Upper lobe of left lung (tissue), 4 donors: ENCODE results near the gene RRP1.

Source experiments
- POLR2A ChIP-seq, 4 donors: fragments of 450-650 bp; IDR thresholded peaks; one replicate each; pipeline ENCODE4 v1.5.1; 2016 to 2017; ENCODE audit warnings: antibody characterized with exemption in 4 of 4, mild to moderate bottlenecking in 2 of 4
- TF ChIP-seq, protein P1 (sequence below), 6 experiments: fragments of 450-650 bp in 4 of 6; fragments of 200-600 bp in 2 of 6; sonication (generic) in 2 of 6; IDR thresholded peaks; one replicate each; pipeline ENCODE4 v1.5.1; 2016 to 2019; ENCODE audit warnings: antibody characterized with exemption in 6 of 6

DNA sequence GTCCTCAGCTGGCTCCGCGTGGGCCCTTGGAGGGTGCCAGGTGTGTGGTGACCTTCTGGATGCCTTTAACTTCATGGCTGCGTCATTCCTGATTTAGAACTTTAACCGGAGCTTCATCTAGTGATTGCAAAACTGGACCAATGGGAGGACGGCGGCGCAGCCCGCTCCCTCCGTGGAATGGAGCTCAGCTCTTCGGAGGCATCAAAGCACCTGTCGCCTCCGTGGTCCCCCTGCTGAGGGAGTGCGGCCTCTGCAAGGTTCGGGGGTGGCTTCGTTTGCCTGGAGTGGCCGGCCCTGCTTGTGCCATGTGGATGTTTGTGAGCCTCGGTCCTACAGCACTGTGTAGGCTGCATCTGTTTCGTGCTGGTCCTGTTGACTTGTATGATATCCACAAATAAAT is 27.5 kb upstream of the RRP1 start:
- TF ChIP-seq, protein P1, sequence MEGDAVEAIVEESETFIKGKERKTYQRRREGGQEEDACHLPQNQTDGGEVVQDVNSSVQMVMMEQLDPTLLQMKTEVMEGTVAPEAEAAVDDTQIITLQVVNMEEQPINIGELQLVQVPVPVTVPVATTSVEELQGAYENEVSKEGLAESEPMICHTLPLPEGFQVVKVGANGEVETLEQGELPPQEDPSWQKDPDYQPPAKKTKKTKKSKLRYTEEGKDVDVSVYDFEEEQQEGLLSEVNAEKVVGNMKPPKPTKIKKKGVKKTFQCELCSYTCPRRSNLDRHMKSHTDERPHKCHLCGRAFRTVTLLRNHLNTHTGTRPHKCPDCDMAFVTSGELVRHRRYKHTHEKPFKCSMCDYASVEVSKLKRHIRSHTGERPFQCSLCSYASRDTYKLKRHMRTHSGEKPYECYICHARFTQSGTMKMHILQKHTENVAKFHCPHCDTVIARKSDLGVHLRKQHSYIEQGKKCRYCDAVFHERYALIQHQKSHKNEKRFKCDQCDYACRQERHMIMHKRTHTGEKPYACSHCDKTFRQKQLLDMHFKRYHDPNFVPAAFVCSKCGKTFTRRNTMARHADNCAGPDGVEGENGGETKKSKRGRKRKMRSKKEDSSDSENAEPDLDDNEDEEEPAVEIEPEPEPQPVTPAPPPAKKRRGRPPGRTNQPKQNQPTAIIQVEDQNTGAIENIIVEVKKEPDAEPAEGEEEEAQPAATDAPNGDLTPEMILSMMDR (IDR thresholded peaks at IDR 0.05): no peak
- no peak for TF ChIP-seq POLR2A (IDR thresholded peaks at IDR 0.05)
